Nephron (organoid): ENCODE data around the gene TRMT1.

Experiments
- H3K27ac Mint-ChIP-seq, 3 experiments: 2 replicates each; pipeline ENCODE4 v1.8.0; 2020; ENCODE audit warnings: mixed read lengths in 3 of 3, mild to moderate bottlenecking in 2 of 3, moderate library complexity in 1 of 3
- H3K27me3 Mint-ChIP-seq: 2 replicates; pipeline ENCODE4 v1.8.0; 2021; ENCODE audit warnings: low read depth, mild to moderate bottlenecking, moderate library complexity, mixed read lengths
- H3K36me3 Mint-ChIP-seq: 2 replicates; pipeline ENCODE4 v1.8.0; 2020; ENCODE audit warnings: low read depth, mixed read lengths
- H3K4me1 Mint-ChIP-seq: 2 replicates; pipeline ENCODE4 v1.8.0; 2020; ENCODE audit warnings: mixed read lengths
- H3K4me3 Mint-ChIP-seq, 3 experiments: 2 replicates each; pipeline ENCODE4 v1.8.0; 2020; ENCODE audit warnings: mild to moderate bottlenecking in 3 of 3, mixed read lengths in 3 of 3, moderate library complexity in 2 of 3
- H3K9me3 Mint-ChIP-seq: 2 replicates; pipeline ENCODE4 v1.8.0; 2020; ENCODE audit warnings: mixed read lengths
- CTCF ChIP-seq, 3 experiments: fragments of 200-600 bp; sonication (generic); IDR thresholded peaks; one replicate each; pipeline ENCODE4 v1.5.0; 2021; ENCODE audit warnings: antibody characterized with exemption in 3 of 3; ENCODE audit not compliant: unreplicated experiment in 3 of 3

TRMT1 gene

GRCh38 chr19:13091400-13092157 lies 25.0 kb downstream of the TRMT1 start:
- Mint-ChIP-seq H3K4me1 (peaks cover 36% of the 10 kb centered on the region), H3K9me3 (no peaks in the 10 kb centered on the region), H3K27ac (peak overlapping the region; percentile 92 to 97 (median 95)), H3K4me3 (peak overlapping the region; percentile 48 to 57 (median 54)), H3K27me3 (peaks cover 61% of the 10 kb centered on the region), H3K36me3 (no peaks in the 10 kb centered on the region)
- no peak for TF ChIP-seq CTCF (IDR thresholded peaks at IDR 0.05; ENCODE audit: unreplicated experiment in 3 of 3)

- H3K36me3 Mint-ChIP-seq, result no peaks in the 10 kb centered on the region
- peaks cover 61% of the 10 kb centered on the region for H3K27me3 Mint-ChIP-seq
- no peak for TF ChIP-seq CTCF (IDR thresholded peaks at IDR 0.05; ENCODE audit: unreplicated experiment in 3 of 3)
- H3K4me1 Mint-ChIP-seq, result peaks cover 36% of the 10 kb centered on the region
- peak overlapping the region in 1 of 3 experiments; percentile 28 for H3K4me3 Mint-ChIP-seq
- peak overlapping the region; percentile 92 to 97 (median 95) for H3K27ac Mint-ChIP-seq
- no peaks in the 10 kb centered on the region for H3K9me3 Mint-ChIP-seq
Measured at GRCh38 chr19:13090511-13091231, 25.9 kb downstream of the TRMT1 start.

- TF ChIP-seq CTCF (IDR thresholded peaks at IDR 0.05; ENCODE audit: unreplicated experiment in 3 of 3), result no peak
Measured at GRCh38 chr19:13089857-13090507, 26.6 kb downstream of the TRMT1 start.

GRCh38 chr19:13089139-13089856 lies 27.2 kb downstream of the TRMT1 start:
- Mint-ChIP-seq H3K27me3 (peaks cover 55% of the 10 kb centered on the region), H3K27ac (peak overlapping the region in 2 of 3 experiments; percentile 88 to 95), H3K9me3 (peaks cover 2% of the 10 kb centered on the region), H3K4me1 (peaks cover 33% of the 10 kb centered on the region), H3K4me3 (no peak overlapping the region), H3K36me3 (no peaks in the 10 kb centered on the region)
- TF ChIP-seq CTCF (IDR thresholded peaks at IDR 0.05; ENCODE audit: unreplicated experiment in 3 of 3), result peak in 1 of 3 experiments; percentile 16

More at GRCh38 chr19:13089857-13090507, 26.6 kb downstream of the TRMT1 start:
- Mint-ChIP-seq H3K27me3 (peaks cover 62% of the 10 kb centered on the region), H3K27ac (peak overlapping the region; percentile 35 to 95 (median 67)), H3K9me3 (no peaks in the 10 kb centered on the region), H3K4me3 (no peak overlapping the region), H3K4me1 (peaks cover 38% of the 10 kb centered on the region), H3K36me3 (no peaks in the 10 kb centered on the region)

GRCh38 chr19:13087795-13088537 lies 28.6 kb downstream of the TRMT1 start:
- H3K27me3 Mint-ChIP-seq, result peaks cover 47% of the 10 kb centered on the region
- H3K9me3 Mint-ChIP-seq, result peaks cover 2% of the 10 kb centered on the region
- no peak for TF ChIP-seq CTCF (IDR thresholded peaks at IDR 0.05; ENCODE audit: unreplicated experiment in 3 of 3)
- peak overlapping the region in 2 of 3 experiments; percentile 71 to 77 for H3K27ac Mint-ChIP-seq
- peaks cover 30% of the 10 kb centered on the region for H3K4me1 Mint-ChIP-seq
- no peak overlapping the region for H3K4me3 Mint-ChIP-seq
- H3K36me3 Mint-ChIP-seq, result no peaks in the 10 kb centered on the region
